Measurements from ENCODE around the gene MYO1D.

Gene MYO1D

DNA sequence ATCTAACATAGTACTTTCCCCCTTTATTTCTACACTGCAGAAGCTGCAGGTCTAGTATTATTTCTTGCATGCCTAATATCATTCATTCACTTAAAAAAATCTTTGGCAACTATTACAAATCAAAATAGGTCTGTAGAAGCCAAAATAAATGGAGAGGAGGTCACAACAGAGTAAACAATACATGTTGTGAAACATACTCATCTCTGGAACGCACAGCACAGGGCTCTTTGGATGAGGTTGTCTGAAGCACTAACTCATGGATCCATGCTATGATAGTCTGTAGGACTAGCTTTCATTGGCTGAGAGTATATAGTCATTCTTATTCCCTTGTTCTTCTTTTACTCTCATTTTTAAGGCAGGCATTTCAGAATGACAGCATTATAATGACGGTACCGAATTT is 21.3 kb downstream of the MYO1D start:
- Histone ChIP-seq H3K36me3 (no peaks in the 10 kb centered on the region), H3K9me3 (no peaks in the 10 kb centered on the region), H3K27me3 (no peaks in the 10 kb centered on the region), H3K4me3 (ENCODE audit: low read depth, low read length) (no peak overlapping the region), H3K4me1 (no peaks in the 10 kb centered on the region)
- TF ChIP-seq, protein P1, sequence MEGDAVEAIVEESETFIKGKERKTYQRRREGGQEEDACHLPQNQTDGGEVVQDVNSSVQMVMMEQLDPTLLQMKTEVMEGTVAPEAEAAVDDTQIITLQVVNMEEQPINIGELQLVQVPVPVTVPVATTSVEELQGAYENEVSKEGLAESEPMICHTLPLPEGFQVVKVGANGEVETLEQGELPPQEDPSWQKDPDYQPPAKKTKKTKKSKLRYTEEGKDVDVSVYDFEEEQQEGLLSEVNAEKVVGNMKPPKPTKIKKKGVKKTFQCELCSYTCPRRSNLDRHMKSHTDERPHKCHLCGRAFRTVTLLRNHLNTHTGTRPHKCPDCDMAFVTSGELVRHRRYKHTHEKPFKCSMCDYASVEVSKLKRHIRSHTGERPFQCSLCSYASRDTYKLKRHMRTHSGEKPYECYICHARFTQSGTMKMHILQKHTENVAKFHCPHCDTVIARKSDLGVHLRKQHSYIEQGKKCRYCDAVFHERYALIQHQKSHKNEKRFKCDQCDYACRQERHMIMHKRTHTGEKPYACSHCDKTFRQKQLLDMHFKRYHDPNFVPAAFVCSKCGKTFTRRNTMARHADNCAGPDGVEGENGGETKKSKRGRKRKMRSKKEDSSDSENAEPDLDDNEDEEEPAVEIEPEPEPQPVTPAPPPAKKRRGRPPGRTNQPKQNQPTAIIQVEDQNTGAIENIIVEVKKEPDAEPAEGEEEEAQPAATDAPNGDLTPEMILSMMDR (IDR thresholded peaks at IDR 0.05; ENCODE audit: low read depth, low read length), result no peak
- no peak for DNase-seq

- TF ChIP-seq, protein P1 (IDR thresholded peaks at IDR 0.05; ENCODE audit: low read depth, low read length), result no peak
- Histone ChIP-seq H3K9me3 (no peaks in the 10 kb centered on the region), H3K4me1 (no peaks in the 10 kb centered on the region), H3K27me3 (no peaks in the 10 kb centered on the region), H3K4me3 (ENCODE audit: low read depth, low read length) (no peak overlapping the region), H3K36me3 (no peaks in the 10 kb centered on the region)
- no peak for DNase-seq
Measured at GRCh38 chr17:32854832-32855389, 22.0 kb downstream of the MYO1D start.

GRCh38 chr17:32854207-32854606 is 22.7 kb downstream of the MYO1D start:
- H3K4me1 ChIP-seq, result no peaks in the 10 kb centered on the region
- no peak for DNase-seq

GRCh38 chr17:32852811-32853210 is 24.1 kb downstream of the MYO1D start:
- no peak for DNase-seq
- Histone ChIP-seq H3K9me3 (no peaks in the 10 kb centered on the region), H3K4me1 (no peaks in the 10 kb centered on the region), H3K27me3 (no peaks in the 10 kb centered on the region), H3K4me3 (ENCODE audit: low read depth, low read length) (no peak overlapping the region), H3K36me3 (no peaks in the 10 kb centered on the region)
- TF ChIP-seq, protein P1 (IDR thresholded peaks at IDR 0.05; ENCODE audit: low read depth, low read length), result no peak

More at GRCh38 chr17:32854207-32854606, 22.7 kb downstream of the MYO1D start:
- H3K9me3 ChIP-seq, result no peaks in the 10 kb centered on the region
- H3K36me3 ChIP-seq, result no peaks in the 10 kb centered on the region
- H3K27me3 ChIP-seq, result no peaks in the 10 kb centered on the region
- H3K4me3 ChIP-seq (ENCODE audit: low read depth, low read length), result no peak overlapping the region
- TF ChIP-seq, protein P1 (IDR thresholded peaks at IDR 0.05; ENCODE audit: low read depth, low read length), result no peak

DNA sequence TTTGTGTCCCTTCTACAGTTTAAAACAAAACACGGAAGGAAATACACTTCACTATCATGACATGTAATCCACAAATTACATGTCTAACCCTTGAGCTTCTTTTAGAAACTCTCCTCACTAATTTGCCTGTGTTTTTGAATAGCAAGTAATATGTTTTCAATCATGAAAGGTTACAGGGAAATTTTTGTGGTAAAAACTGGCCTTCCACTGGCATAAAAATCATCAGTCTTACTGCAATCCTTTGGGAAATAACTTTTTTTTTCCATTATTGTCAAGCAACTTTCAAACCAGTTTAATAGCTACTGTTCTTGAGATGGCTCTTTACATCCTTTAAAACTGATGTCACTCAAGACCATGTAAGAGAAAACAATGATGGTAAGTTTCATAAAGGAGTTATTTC is 27.0 kb downstream of the MYO1D start:
- no peaks in the 10 kb centered on the region for H3K27me3 ChIP-seq
- TF ChIP-seq, protein P1 (IDR thresholded peaks at IDR 0.05; ENCODE audit: low read depth, low read length), result no peak
- no peaks in the 10 kb centered on the region for H3K9me3 ChIP-seq
- no peaks in the 10 kb centered on the region for H3K36me3 ChIP-seq
- H3K4me3 ChIP-seq (ENCODE audit: low read depth, low read length), result no peak overlapping the region
- no peaks in the 10 kb centered on the region for H3K4me1 ChIP-seq
- no peak for DNase-seq

DNA sequence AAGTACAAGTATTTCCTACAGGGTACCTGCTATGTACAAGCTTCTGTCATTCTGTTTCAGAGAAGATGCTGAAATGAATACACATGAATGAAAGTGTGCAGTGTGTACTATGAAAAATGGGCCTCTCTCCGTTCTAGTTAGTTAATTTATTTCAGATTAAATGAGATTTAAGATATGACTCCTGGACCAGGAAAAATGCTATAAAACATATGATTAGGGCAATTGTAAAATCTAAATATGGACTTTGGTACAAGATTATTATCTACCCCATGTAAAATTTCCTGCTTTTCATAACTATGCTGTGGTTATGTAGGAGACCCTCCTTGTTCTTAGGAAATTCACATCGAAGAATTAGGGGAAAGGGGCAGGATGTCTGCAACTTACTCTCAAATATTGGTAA is 28.9 kb downstream of the MYO1D start:
- Histone ChIP-seq H3K4me3 (ENCODE audit: low read depth, low read length) (no peak overlapping the region), H3K27me3 (no peaks in the 10 kb centered on the region), H3K36me3 (no peaks in the 10 kb centered on the region), H3K4me1 (no peaks in the 10 kb centered on the region), H3K9me3 (no peaks in the 10 kb centered on the region)
- DNase-seq, result no peak
- TF ChIP-seq, protein P1 (IDR thresholded peaks at IDR 0.05; ENCODE audit: low read depth, low read length), result no peak
